CD4-positive, alpha-beta T cell treated with Interferon alpha-2 for 1 hour (primary cell): Measurements from ENCODE around the gene ANKRD18B.
"Not testable (repeated sequence)": the region's sequence is repeated elsewhere in the genome, so short reads cannot be mapped to it uniquely, and the experiment has no call there.

Experiments used
- DNase-seq, 2 donors: peaks; one replicate each; pipeline ENCODE4 v3.0.0-alpha.2; 2020 to 2022

ANKRD18B gene

DNA sequence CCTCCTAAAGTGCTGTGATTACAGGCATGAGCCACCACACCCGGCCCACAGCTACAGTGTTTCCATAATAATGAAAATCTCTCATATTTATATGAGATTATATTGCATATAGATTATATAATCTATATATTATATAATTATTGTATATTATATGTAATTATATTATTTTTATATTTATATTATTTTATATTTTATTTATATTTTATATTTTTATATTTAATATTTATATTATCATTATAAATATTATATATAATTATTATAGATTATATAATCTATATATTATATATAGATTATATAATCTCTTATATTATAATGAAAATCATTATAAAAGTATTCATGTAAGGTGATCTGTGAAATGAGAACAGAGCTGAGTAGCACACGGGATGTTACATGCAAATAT is 11.5 kb downstream of the ANKRD18B start:
- DNase-seq = no peak

DNA sequence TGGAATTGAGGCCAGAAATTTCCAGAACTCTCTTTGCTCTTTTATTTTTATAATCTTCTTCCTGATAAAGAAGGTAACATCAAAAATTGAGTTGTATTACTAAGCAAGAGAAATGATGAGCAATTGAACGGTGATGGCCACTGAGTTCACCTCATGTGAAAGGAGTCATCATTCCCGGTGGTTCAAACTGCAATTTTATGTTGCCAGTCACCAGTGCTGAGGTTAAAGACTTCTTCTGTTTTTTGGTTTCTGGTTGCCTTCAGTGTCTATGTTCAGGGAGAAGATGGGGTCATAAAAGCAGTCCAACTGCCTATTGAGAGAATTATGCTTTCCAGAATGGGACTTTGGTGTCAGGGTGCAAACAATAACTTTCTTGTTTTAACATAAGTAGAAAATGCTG is 19.4 kb downstream of the ANKRD18B start:
- not testable (repeated sequence) for DNase-seq

DNA sequence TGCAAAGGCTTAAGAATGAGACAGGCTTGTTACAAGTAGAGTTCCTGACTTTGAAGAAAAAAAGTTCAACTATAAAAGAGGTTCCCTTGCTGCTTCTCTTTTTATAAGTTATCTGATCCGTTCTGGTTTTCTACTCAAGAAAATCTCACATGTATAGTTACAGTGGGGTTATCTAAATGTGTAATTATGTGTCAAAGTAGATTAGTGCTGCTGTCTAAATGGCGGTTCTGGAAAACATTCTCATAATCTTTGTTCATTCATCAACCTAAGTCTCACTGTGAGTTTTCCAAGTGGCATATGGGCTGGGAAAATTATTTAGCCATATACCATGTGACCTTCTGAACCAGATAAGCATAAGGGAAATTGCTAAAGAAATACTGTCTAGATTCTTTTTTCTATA is 21.7 kb downstream of the ANKRD18B start:
- not testable (repeated sequence) for DNase-seq

DNA sequence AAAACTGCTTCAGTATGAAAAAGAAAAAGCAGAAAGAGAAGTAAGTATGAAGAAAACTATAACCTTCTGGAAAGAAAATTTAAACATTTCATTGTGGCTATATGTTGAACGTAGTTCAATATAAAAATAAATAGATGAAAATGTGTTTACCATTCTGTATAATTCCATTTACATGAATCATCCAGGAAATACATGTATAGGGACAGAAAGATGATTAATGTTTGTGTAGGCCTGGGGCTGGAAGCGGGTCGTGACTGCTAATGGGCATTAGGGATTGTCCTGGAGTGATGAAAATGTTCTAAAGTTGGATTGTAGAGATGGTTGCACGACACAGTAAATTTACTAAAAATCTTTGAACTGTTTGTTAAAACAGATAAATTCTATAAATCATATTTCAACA is 24.8 kb downstream of the ANKRD18B start:
- not testable (repeated sequence) for DNase-seq

DNA sequence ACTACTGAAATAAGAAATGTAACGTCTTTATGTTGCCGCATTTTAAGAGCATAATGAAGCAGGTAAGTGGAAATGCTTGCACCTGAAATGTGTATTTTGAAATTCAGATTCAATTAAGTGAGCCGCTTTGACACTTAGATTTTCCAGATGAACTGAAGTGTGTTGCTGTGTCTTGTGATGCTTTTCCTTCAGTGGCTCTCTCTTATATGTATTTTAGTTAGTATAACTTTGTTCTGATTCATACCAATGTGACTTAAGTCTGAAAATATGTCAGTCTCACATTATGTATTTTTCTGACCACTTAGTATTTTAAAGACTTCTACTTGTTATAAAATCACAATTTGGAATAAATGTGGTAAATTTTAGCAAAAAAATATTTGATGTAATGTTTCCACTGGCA is 25.4 kb downstream of the ANKRD18B start:
- not testable (repeated sequence) for DNase-seq

DNA sequence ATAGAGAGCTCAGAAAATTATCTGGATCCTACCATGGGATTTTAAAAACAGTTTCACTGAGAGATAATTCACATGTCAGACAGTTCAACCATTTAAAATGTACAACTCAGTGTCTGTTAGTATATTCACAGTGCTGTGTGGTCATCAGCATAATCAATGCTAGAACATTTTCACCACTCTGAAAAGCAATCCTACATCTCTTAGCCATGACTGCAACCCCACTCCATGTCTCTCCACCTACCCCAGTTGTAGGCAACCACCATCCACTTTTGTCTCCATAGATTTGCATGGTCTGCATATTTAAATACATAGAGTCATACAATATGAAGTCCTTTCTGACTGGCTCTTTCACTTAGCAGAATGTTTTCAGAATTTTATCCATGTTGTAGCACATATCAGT is 27.1 kb downstream of the ANKRD18B start:
- DNase-seq = not testable (repeated sequence)

DNA sequence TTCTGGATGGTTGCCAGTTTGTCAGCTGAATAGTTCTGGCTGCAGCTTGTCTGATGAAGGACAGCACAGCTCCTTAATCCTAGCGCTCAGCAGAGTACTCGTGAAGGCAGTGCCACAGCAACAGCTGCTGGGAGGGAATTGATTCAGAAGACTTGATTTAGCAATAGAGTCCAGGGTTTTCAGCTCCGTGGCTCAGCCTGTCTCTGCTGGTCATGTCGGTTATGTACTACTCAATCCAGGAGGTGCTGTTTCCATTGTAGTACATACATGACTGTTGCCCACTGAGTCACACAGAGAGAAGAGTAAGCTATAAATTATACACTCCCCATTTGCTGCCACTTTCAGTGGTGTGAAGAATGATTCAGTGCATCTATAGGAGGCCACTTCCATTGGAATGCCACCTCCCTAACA is 28.3 kb downstream of the ANKRD18B start:
- not testable (repeated sequence) for DNase-seq

DNA sequence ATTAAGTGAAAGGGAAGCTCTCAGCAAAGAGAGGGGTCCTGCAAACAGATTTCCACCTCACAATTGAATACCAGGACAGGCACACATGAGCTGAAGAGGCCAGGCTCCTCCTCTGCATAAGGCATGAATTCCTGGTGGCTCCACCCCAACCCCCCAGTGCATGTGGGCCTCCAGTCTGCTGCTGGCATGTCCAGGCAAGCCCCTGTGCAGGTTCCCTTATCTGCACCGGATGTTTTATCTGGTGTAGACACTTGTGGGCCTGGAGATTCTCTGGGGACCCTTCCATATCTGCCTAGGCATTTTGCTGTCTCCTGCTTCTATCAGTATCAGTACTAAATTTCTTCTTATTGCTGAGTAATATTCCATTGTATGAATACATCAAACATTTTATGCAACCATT is 36.2 kb downstream of the ANKRD18B start:
- not testable (repeated sequence) for DNase-seq

DNA sequence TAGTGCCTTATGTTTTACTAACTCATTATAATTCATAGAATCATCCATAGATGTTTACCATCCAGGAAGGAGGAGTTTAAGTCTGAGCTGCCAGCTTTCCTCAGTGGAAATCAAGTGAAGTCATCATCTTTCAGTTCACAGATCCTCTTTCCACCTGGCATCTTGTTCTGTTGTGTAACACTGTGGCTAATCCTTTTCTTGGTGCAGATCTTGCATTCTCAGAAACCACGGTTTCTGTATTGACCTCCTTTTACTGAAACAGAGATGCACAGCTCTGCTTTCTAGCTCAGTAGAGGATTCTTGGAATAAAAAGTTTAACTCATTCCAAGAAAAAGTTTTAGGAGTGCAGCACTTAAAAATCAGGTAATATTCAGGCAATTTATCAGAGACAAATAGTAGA is 38.1 kb downstream of the ANKRD18B start:
- DNase-seq = not testable (repeated sequence)

DNA sequence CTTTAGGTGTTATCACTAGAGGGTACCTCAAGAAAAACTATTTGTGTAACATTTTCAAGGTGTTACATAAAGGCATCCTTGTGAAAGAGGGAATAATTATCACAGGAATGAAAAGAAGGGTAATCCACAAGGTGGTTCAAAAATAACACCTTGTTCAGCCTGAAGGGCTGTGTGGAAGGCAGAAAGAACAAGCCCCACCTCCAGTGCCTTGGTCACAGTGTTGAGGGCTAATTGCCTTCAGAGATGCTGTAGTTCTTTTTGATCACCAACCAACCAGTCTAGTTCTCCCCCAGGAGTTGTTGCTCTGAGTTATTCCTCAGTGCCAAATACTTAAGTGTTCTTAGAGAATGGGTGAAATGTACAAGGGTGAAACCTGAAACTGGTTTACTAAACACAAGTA is 43.7 kb downstream of the ANKRD18B start:
- not testable (repeated sequence) for DNase-seq

DNA sequence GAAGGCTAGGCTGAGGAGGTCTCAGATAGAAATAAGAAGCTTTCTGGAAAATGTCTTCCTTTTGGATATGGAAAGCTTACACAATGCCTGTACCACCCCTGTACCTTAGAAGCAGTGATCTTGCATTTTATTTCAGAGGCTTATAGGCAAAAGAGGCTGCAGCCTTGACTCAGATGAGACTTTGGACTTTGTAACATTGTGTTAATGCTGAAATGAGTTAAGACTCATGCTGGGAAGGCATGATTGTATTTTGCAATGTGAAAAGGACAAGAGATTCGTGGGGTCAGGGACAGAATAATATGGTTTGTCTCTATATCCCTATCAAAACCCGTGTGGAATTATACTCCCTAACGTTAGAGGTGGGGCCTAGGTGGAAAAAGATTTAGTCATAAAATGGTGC is 53.7 kb downstream of the ANKRD18B start:
- not testable (repeated sequence) for DNase-seq

DNA sequence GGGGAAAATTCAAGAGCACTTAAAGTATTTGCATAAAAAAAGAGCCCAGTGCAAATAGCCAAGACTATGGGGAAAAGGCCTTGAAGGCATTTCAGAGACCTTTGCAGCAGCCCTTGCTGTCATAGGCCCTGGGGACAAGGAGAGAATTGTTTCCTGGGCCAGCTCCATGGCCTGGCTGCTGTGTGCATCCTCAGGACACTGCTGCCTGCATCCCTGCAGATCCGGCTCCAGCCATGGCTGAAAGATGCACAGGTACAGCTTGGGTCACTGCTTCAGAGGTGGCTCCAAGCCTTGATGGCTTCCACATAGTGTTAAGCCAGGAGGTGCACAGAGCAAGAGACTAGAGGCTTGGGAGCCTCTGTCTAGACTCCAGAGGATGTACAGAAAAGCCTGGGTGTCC is 55.9 kb downstream of the ANKRD18B start:
- DNase-seq = not testable (repeated sequence)

DNA sequence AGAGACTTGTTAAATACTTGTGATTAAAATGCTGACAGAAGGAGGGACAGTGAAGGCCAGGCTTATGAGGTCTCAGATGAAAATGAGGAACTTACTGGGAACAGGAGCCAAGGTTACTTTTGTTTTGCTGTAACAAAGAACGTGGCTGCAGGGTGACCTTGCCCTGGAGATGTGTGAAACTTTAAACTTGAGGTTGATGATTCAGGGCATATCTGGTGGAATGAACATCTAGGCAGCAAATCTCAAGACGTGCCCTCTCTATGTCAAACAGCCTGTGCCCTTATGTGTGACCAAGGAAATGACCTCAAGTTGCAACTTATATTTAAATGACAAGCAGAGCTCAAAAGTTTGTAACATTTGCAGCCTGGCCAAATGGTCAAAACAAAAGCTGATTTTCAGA is 58.6 kb downstream of the ANKRD18B start:
- DNase-seq = not testable (repeated sequence)

DNA sequence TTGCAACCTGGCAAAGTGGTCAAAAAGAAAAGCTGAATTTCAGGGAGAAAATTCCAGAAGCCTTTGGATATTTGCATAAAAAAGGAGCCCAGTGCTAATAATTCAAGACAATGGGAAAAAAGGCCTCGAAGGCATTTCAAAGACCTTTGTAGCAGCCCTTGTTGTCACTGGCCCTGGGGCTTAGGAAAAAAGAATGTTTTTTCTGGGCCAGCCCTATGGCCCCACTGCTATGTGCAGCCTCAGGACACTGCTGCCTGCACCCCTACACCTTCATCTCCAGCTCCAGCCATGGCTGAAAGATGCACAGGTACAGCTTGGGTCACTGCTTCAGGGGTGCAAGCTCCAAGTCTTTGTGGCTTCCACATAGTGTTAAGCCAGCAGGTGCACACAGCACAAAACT is 62.1 kb downstream of the ANKRD18B start:
- DNase-seq = not testable (repeated sequence)

DNA sequence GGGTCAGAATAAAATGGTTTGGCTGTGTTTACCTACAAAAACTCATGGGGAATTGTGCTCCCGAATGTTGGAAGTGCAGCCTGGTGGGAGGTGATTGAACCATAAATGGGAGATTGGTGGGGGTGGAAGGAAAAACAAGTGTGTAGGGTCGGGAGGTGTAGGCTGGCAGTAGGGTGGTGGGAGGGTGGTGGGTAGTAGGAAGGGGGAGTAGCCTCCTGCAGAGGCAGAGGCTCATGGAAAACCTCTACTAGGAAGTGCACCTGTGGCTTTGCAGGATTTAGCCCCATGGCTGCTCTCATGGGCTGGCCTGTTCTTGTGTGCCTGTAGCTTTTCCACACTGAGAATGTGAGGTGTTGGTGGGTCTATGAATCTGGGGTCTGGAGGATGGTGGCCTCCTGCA is 63.7 kb downstream of the ANKRD18B start:
- DNase-seq = not testable (repeated sequence)

DNA sequence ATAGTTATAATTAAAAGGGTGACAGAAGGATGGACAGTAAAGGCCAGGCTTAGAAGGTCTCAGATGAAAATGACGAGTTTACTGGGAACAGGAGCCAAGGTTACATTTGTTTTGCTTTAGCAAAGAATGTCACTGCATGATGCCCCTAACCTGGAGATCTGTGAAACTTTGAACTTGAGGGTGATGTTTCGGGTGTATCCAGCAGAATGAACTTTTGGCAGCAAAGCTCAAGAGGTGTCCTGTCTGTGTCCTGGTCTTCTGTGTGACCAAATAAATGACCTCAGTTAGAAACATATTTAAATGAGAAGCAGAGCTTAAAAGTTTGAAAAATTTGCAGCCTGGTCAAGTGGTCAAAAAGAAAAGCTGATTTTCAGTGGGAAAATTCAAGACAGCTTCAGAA is 64.8 kb downstream of the ANKRD18B start:
- not testable (repeated sequence) for DNase-seq

DNA sequence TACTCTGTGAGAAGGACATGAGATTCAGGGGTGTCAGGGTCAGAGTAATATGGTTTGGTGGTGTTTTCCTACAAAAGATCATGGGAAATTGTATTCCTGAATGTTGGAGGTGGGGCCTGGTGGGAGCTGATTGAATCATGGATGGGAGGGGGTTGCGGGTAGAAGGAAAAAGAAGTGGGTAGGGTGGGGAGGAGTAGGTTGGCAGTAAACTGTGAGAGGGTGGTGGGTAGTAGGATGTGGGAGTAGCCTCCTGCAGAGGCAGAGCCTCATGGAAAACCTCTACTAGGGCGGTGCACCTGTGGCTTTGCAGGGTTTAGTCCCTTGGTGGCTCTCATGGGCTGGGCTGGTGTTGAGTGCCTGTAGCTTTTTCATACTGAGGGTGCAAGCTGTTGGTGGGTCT is 66.8 kb downstream of the ANKRD18B start:
- not testable (repeated sequence) for DNase-seq

DNA sequence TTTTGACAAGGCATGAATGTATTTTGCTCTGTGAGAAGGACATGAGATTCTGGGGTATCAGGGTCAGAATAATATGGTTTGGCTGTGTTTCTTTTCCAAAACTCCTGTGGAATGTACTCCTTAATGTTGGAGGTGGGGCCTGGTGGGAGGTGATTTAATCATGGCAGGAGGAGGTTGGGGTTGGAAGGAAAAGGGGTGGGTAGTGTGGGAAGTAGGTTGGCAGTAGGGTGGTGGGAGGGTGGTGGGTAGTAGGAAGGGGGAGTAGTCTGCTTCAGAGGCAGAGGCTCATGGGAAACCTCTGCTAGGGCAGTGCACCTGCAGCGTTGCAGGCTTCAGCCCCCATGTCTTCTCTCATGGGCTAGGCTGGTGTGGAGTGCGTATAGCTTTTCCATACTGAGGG is 72.9 kb downstream of the ANKRD18B start:
- DNase-seq = not testable (repeated sequence)

DNA sequence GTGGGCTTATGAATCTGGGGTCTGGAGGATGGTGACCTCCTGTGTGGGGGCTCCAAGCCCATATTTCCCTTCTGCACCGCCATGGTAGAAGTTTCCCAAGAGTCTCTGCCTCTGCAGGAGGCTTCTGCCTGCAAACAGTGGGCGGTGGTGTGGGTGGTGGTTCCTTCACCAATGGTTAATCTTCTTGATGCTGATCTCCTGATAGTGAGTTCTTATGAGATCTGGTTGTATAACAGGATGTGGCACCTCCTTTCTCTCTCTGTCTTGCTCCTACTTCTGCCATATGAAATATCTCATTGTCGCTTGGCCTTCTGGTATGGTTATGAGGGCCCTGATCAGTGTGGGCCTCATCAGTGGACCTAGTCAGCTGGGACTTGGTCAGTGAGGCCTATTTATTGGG is 73.3 kb downstream of the ANKRD18B start:
- not testable (repeated sequence) for DNase-seq

DNA sequence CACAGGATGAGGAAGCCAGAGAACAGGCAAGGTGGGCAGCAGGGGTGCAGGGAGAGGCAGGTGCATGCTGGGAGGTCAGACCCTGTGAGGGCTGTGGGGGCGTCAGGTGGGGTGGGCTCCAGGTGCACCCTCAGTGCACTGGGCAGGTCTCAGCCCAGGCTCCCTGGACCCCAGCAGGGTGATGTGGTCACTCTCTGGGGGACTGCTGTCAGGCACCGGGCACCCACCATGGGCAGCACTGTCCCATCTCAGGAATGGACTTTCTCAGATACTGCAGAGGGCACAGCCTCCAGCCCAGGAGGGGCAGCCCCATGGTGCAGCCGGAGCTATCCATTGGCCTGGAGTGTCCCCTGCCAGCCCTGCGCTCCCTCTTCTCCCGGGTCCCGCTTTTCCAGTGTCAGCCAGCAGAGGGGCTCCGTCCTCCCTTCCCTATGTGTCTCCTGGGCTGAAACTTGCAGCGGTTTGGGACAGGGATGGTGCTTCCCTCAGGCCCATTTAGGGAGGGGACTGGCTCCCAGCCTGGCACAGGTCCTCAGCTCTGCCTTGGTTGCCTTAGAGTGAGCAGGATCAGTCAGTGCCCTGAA is 74.8 kb downstream of the ANKRD18B start:
- DNase-seq = not testable (repeated sequence)

DNA sequence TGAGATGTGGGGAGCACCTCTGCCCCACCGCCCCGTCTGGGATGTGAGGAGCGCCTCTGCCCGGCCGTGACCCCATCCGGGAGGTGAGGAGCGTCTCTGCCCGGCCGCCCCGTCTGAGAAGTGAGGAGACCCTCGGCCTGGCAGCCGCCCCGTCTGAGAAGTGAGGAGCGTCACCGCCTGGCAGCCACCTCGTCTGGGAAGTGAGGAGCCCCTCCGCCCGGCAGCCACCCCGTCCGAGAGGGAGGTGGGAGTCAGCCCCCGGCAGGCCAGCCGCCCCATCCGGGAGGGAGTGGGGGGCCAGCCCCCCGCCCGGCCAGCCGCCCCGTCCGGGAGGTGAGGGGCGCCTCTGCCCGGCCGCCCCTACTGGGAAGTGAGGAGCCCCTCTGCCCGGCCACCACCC is 76.9 kb downstream of the ANKRD18B start:
- DNase-seq = not testable (repeated sequence)

DNA sequence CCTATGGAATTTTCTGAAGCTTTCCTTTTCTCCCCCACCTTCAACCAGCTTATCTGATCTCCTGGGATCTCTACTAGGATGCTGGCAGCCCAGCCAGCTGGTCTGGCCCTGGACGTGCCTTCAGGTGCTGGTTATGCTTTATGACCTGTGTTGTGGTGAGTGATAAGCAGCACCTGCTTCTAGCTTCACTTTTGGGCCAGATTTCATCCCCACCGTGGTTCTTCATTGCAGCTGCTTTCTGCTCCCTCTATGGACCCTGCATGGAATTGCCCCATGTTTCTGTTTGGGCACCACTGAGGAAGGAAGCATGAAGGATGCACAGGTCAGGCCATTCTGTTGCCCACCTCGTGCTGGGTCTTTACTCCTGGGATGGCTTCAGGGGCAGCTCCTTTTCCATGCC is 80.2 kb downstream of the ANKRD18B start:
- DNase-seq = not testable (repeated sequence)

DNA sequence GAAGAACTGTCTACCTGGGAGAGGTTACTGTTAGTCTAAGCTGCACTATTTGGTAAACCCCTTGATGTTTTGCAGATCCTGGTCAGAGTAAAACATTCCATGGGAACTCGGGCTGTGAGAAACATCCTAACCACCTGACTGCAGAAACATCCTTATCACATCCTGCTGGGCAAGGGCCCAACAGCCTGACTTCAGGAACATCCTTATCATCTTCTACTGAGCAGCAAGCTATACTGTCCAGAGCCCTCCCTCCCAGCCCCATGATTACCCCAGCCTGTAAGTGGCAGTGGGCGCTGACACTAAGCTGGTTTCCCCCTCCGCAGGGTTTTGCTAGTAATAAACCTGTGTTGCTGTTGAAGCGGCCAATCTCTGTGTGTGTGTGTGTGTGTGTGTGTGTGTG is 80.9 kb downstream of the ANKRD18B start:
- not testable (repeated sequence) for DNase-seq

DNA sequence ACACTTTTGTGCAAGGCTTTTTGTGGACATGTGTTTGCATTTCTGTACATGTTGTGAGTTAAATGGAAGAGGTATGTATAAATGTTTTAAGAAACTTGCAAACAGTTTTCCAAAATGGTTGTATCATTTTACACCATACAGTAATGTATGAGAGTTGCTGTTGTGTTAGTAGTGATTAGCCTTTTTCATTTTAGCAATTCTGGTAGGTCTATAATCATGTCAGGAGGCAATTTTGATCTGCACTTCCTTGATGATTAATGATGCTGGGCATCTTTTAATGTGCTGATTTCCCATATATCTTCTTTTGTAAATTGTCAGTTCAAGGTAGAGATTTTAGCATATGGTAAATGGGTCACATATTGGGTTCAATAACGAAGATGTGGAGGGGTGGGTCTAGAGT is 87.3 kb downstream of the ANKRD18B start:
- no peak for DNase-seq

DNA sequence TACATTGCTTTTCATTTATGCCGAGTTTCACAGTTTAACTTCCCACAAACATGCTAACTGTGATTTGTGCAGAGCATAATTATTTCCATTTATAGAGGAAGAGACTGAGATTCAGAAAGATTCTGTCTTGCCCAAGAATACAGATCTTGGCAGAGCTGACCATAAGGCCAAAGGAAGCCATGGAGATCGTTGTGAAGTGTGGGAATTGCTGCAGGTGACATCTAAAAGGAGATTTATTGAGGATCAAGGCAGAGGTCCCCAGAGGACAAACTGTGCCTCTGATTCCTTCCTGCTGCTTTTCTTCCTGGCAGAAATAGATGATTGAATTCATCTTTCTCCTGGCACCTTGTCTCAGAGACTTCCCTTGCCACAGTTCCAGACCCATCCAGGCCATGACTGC is 88.4 kb downstream of the ANKRD18B start:
- not testable (repeated sequence) for DNase-seq
